Esophagus (tissue), 2 donors: ENCODE results near the gene IL12RB1. TPM values are rescaled to one million over a fixed set of nuclear protein-coding genes. Genes with fewer than 3 reads are reported as not detected.
A peak's percentile ranks its signal among the peaks of the same experiment; 100 is the strongest.

ENCODE experiments used
- H3K27ac ChIP-seq, 2 donors: one replicate each; pipeline ENCODE4 v1.5.1; 2013; ENCODE audit warnings: low read depth in 2 of 2, mild to moderate bottlenecking in 2 of 2, inconsistent platforms in 1 of 2, low read length in 1 of 2, moderate library complexity in 1 of 2
- H3K27me3 ChIP-seq, 2 donors: one replicate each; pipeline ENCODE4 v1.6.1; 2013; ENCODE audit warnings: low read length in 2 of 2, control low read depth in 1 of 2, mild to moderate bottlenecking in 1 of 2; ENCODE audit not compliant: insufficient read depth in 2 of 2, control insufficient read depth in 1 of 2
- H3K36me3 ChIP-seq, 2 donors: one replicate each; pipeline ENCODE4 v1.6.1; 2013; ENCODE audit warnings: low read length in 1 of 2; ENCODE audit not compliant: control insufficient read depth in 2 of 2, insufficient read depth in 2 of 2
- H3K4me1 ChIP-seq, 2 donors: one replicate each; pipeline ENCODE4 v1.6.1; 2013; ENCODE audit warnings: low read length in 1 of 2; ENCODE audit not compliant: control insufficient read depth in 2 of 2, insufficient read depth in 2 of 2
- H3K4me3 ChIP-seq, 2 donors: one replicate each; pipeline ENCODE4 v1.5.1; 2013; ENCODE audit warnings: low read length in 2 of 2, mild to moderate bottlenecking in 2 of 2, low read depth in 1 of 2, moderate library complexity in 1 of 2
- H3K9me3 ChIP-seq, 2 donors: one replicate each; pipeline ENCODE4 v1.6.1; 2013; ENCODE audit warnings: mild to moderate bottlenecking in 2 of 2, low read depth in 1 of 2, low read length in 1 of 2, moderate library complexity in 1 of 2; ENCODE audit not compliant: control insufficient read depth in 2 of 2, insufficient read depth in 1 of 2
- WGBS, 2 donors: extraction: QIAGEN DNeasy Blood & Tissue Kit; methylation state at CpG; one replicate each; pipeline ENCODE4 v1.1.7; 2013; 5-methylcytosine and 5-hydroxymethylcytosine counted together
- polyA plus RNA-seq, 2 donors: library from polyadenylated mRNA; stranded (reverse); fragments of 200-250 nt; gene quantifications; one replicate each; pipeline ENCODE4 v1.2.3, GENCODE V29; 2013
- donor health status: healthy with polysubstance abuse.
- donor health status: Bipolar disorder and iron deficiency.

IL12RB1 gene
- polyA plus RNA-seq, 2 donors: 0.40 to 0.51 TPM

- WGBS, 2 donors: 4 to 5% methylated on average over 34 of the region's 34 CpGs
- Histone ChIP-seq H3K27me3 (no peaks in the 10 kb centered on the region), H3K27ac (peak overlapping the region; percentile 29 to 71), H3K36me3 (no peaks in the 10 kb centered on the region), H3K9me3 (no peaks in the 10 kb centered on the region), H3K4me1 (no peaks in the 10 kb centered on the region), H3K4me3 (no peak overlapping the region)
Observed at GRCh38 chr19:18058208-18059009, 28.3 kb downstream of the IL12RB1 start.

GRCh38 chr19:18057557-18057956 is 29.2 kb downstream of the IL12RB1 start:
- WGBS, 2 donors: 57 to 67% methylated on average over 6 of the region's 6 CpGs
- Histone ChIP-seq H3K36me3 (no peaks in the 10 kb centered on the region), H3K4me3 (no peak overlapping the region), H3K27ac (peak overlapping the region; percentile 29 to 71), H3K27me3 (no peaks in the 10 kb centered on the region), H3K9me3 (no peaks in the 10 kb centered on the region), H3K4me1 (no peaks in the 10 kb centered on the region)

- H3K4me3 ChIP-seq: no peak overlapping the region
- peaks cover 0 to 2% of the 10 kb centered on the region in 2 donors for H3K4me1 ChIP-seq
- no peaks in the 10 kb centered on the region for H3K36me3 ChIP-seq
- H3K9me3 ChIP-seq: no peaks in the 10 kb centered on the region
- no peak overlapping the region for H3K27ac ChIP-seq
- no peaks in the 10 kb centered on the region for H3K27me3 ChIP-seq
- 82 to 83% methylated on average over 5 of the region's 5 CpGs for WGBS, 2 donors
Observed at GRCh38 chr19:18055967-18056366, 30.8 kb downstream of the IL12RB1 start.

GRCh38 chr19:18053576-18054219 is 33.0 kb downstream of the IL12RB1 start:
- WGBS, 2 donors: 54 to 59% methylated on average over 9 of the region's 9 CpGs
- Histone ChIP-seq H3K4me1 (peaks cover 2% of the 10 kb centered on the region in 2 donors), H3K27me3 (no peaks in the 10 kb centered on the region), H3K27ac (peak overlapping the region in 1 of 2 donors; percentile 21), H3K4me3 (no peak overlapping the region), H3K9me3 (no peaks in the 10 kb centered on the region), H3K36me3 (no peaks in the 10 kb centered on the region)

- WGBS, 2 donors: 18 to 31% methylated on average over 25 to 31 of the region's 31 CpGs
- no peaks in the 10 kb centered on the region for H3K9me3 ChIP-seq
- H3K36me3 ChIP-seq: no peaks in the 10 kb centered on the region
- no peaks in the 10 kb centered on the region for H3K27me3 ChIP-seq
- no peak overlapping the region for H3K4me3 ChIP-seq
- H3K27ac ChIP-seq: peak overlapping the region; percentile 37 to 47
- H3K4me1 ChIP-seq: peaks cover 2% of the 10 kb centered on the region in 2 donors
Observed at GRCh38 chr19:18051887-18052286, 34.8 kb downstream of the IL12RB1 start.

GRCh38 chr19:18049385-18049784 is 37.3 kb downstream of the IL12RB1 start:
- H3K4me1 ChIP-seq: peaks cover 5 to 7% of the 10 kb centered on the region in 2 donors
- H3K27me3 ChIP-seq: no peaks in the 10 kb centered on the region
- peak overlapping the region; percentile 65 to 73 for H3K27ac ChIP-seq
- 39 to 42% methylated on average over 10 of the region's 10 CpGs for WGBS, 2 donors
- no peaks in the 10 kb centered on the region for H3K9me3 ChIP-seq
- no peak overlapping the region for H3K4me3 ChIP-seq
- H3K36me3 ChIP-seq: no peaks in the 10 kb centered on the region

- Histone ChIP-seq H3K27me3 (no peaks in the 10 kb centered on the region), H3K9me3 (no peaks in the 10 kb centered on the region), H3K4me1 (peaks cover 5% of the 10 kb centered on the region in 2 donors), H3K4me3 (no peak overlapping the region), H3K36me3 (no peaks in the 10 kb centered on the region), H3K27ac (peak overlapping the region in 1 of 2 donors; percentile 24)
- 54% methylated on average over 14 of the region's 14 CpGs for WGBS, 2 donors
Observed at GRCh38 chr19:18046059-18046718, 40.5 kb downstream of the IL12RB1 start.

- peak overlapping the region; percentile 24 to 30 for H3K4me3 ChIP-seq
- 65 to 69% methylated on average over 7 of the region's 7 CpGs for WGBS, 2 donors
Observed at GRCh38 chr19:18045307-18046050, 41.3 kb downstream of the IL12RB1 start.

GRCh38 chr19:18044825-18045304 is 41.9 kb downstream of the IL12RB1 start:
- WGBS, 2 donors: 12 to 13% methylated on average over 11 to 12 of the region's 12 CpGs
- H3K4me3 ChIP-seq: peak overlapping the region; percentile 24 to 30
- peaks cover 5% of the 10 kb centered on the region in 2 donors for H3K4me1 ChIP-seq
- no peaks in the 10 kb centered on the region for H3K36me3 ChIP-seq
- H3K27ac ChIP-seq: peak overlapping the region; percentile 60 to 82
- H3K27me3 ChIP-seq: no peaks in the 10 kb centered on the region
- H3K9me3 ChIP-seq: no peaks in the 10 kb centered on the region

More at GRCh38 chr19:18045307-18046050, 41.3 kb downstream of the IL12RB1 start:
- peaks cover 5% of the 10 kb centered on the region in 2 donors for H3K4me1 ChIP-seq
- no peaks in the 10 kb centered on the region for H3K27me3 ChIP-seq
- peak overlapping the region; percentile 60 to 82 for H3K27ac ChIP-seq
- H3K36me3 ChIP-seq: no peaks in the 10 kb centered on the region
- H3K9me3 ChIP-seq: no peaks in the 10 kb centered on the region
